Measurements from ENCODE around the gene SLC9A9.
"Not testable (repeated sequence)": the region's sequence is repeated elsewhere in the genome, so short reads cannot be mapped to it uniquely, and the experiment has no call there.

The SLC9A9 gene

DNA sequence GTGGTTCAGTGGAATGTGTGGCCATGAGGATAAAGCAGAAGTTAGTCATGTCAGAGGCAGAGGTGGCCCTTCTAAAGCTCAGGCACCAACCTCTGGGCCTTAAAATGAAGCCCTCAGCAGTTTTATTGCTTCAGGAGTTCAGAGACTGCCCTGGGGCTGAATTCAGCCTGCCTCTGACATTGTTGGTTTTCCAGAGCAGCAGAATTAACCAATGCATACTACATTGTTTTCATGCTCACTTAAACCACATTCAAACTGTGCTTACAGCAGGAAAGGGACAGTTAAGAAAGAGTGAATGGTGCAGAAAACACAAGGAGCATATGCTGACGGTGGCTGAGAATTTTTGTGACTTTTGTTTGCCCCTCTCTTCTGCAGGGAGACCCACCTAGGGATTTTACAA lies 408.5 kb downstream of the SLC9A9 start:
- DNase-seq, result no peak

DNA sequence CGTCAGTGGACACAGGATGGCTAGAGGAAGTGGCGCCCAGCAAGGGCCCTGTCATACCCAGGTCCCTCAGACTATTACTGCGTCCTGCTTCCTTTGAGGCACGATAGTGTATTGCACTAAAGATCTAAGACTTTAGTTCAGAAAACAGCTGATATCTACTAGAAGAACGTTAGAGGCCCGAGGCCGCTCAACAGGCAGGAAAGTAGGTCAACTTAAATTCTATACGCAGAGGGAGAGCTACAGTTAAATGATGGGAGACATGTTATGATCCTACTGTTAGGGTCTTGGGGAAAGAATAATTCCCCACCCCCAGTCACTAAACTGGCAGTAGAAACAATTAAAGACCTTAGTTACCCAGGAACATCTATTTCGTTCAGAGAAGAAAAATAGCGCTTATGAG lies 410.9 kb downstream of the SLC9A9 start:
- DNase-seq, result no peak

DNA sequence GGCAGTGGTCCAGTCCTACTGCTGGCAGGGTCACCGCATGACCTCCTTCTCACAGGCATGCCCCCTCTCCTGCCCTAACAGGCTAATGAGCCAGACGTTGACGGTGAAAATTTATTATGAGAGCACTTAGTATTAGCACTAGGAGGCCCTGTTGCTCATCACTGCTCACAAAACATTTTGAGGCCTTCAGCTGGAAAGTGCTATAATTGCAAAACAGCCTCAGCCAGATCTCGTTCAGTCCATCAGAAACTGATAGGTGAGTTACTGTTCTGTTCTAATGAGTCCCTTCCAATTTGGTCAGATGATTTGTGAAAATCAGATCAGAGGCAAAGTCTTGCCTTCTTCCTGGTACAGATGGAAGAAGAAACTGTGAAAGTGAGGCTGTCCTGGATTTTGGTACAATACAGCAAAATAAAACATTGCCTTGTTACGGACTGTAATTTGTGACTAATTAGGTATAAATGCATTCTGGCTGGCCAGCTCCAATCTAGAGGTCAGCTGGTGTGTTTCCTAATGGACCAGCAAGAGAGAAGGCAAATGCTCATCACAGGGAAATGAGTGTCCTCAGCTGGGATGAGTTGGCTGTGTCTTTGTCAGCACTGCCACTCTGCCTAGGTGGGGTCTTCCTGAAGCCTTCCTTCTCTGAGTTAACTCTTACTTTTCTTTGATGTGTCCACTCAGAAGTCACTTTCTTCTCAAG lies 411.9 kb downstream of the SLC9A9 start:
- DNase-seq, result no peak

DNA sequence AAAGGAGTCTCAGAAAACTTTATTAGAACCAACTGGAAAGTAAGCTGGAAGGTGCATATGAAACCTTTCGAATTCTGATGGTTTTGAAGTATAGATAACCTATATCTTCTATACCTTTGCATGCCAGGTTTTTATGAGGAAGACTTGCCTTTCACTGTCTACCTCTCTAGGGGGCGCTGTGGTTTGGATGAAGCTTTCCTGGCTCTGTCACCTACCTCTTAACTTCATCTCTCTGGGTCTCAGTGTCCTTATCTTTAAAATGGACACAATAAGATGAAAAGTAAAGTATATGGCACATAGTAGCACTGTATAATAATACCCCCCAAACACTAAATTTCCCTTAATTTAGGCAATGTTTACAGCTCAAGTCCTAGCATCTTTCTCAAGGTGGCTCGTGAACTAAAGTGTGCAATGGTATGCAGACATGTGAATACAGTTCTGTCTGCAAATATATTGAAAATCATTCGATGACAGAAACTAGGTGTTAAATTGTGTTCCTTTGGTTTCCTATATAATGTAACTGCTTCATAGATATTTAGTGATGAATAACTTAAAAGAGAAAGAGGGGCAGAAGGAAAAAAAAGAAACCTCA lies 414.4 kb downstream of the SLC9A9 start:
- no peak for DNase-seq

DNA sequence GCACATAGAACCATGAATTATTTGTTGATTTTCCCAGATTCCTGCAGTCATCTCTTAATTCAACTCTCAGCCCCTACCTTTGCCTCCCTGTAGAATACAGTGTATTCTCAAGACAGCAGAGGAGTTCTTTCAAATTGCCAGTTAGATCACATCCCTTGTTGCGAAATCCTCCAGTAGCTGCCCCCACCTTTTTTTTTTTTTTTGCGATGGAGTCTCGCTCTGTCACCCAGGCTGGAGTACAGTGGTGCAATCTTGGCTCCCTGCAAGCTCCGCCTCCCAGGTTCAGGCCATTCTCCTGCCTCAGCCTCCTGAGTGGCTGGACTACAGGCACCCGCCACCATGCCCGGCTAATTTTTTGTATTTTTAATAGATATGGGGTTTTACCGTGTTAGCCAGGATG lies 417.0 kb downstream of the SLC9A9 start:
- DNase-seq, result not testable (repeated sequence)

DNA sequence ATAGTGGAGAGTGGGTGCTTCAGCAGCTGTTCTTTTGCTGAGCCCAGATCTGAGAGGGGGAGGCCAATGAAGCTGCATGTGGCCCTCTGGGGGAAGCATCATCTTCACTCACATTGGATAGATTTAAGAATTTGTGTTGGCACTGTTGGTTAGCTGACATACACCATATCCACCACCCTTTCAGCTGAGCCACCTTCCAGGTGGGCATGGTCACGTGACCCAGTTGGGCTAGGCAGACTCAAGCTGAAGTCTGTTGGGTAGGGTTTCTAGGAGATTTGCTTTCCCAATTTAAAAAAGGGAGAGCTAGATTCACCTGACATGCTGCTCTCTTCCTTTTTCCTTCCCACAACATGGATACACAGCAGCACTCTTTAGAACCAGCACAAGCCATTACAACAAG lies 417.7 kb downstream of the SLC9A9 start:
- DNase-seq, result no peak

DNA sequence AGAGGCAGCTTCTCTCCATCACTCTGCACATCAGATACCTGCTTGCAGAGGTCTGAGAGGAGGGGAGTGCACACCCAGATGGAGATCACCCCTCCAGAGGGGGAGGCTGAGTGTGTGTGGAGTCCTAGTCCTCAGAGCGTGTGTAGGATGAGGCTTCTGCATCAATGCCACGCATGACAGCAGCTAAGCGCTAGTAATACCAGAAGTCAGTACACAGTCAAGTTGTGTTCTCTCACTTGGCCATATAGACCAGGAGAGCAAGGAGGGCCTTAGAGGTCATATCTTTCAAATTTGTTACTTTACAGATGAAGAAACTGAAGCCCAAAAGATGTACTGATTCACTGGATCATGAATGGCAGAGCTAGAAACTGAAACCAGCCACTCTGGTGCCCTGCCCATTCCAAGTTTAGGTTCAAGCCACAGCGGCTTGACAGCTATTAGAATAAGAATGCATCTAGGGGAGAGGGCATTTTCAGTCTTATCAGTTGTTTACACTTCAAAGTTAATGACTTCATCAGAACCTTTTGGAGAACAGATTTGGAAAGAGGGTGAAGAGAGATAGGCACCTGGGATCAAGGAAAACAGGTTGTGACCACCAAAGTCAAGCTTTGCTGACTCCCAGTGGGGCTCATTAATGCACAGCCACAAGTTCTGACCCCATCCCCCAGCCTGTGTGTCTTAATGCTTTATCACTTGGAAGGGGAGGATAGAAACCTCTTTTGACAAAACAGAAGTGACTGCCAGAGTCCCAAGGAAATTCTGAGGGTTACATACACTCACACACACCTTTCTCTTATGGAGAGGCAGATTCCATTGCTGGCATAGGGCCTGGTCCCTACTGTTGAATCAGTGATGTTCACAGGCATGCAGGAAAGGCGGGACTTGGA lies 418.4 kb downstream of the SLC9A9 start:
- DNase-seq, result no peak

DNA sequence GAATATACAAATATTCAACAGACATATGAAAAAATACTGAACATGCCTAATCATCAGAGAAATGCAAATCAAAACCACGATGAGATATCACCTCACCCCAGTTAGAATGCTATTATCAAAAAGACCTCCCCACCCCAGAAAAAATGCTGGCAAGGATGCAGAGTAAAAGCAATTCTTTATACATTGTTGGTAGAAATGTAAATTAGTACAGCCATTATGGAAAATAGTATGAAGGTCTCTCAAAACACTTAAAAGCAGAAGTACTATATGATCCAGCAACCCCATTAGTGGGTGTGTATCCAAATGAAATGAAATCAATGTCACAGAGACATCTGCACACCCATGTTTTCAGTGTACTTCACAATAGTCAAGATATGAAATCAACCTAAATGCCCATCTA lies 420.0 kb downstream of the SLC9A9 start:
- no peak for DNase-seq

DNA sequence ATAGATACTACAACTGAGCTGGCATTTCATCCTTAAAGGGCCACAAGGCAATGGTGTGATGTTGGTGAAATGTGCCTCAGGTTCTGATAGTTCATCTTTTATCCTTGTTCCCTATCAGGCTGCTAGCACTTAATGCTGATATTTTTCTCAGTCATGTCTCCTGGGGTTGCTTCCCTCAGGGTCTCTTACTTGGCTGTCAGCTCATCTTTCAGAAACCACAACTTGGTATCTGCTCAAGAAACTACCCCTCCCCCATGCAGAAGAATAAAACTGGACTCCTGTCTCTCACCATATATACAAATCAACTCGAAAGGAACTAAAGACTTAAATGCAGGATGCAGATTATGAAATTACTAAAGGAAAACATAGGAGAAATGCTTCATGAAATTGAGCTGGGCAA lies 420.6 kb downstream of the SLC9A9 start:
- DNase-seq, result no peak

DNA sequence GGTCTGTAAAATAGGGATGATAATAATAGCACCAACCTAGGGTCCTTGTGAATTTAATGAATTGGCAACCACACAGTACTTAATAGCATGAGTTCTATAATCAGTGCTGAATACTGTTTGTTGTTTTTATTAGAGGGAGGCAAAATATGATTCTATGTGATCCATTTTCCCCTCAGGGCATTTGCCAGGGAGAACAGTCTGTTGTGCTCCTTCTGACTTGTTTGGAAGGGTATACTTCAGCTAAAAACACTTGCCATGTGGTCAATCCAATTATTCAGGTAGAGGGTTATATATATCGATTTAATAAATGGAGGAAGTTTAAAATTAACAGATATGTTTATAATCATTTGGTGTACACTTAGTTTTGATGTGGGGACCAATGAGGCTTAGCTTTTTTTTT lies 423.4 kb downstream of the SLC9A9 start:
- no peak for DNase-seq

DNA sequence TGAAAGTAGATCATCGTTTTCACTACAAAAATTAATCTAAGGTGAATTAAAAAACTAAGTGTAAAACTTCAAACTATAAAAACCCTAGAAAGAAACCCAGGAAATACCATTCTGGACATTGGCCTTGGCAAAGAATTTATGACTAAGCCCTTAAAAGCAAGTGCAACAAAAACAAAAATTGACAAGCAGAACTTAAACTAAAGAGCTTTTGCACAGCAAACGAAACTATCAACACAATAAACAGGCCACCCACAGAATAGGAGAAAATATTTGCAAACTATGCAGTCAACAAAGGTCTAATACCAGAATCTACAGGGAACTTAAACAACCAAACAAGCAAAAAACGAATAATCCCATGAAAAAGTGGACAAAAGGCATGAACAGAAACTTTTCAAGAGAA lies 426.7 kb downstream of the SLC9A9 start:
- no peak for DNase-seq

DNA sequence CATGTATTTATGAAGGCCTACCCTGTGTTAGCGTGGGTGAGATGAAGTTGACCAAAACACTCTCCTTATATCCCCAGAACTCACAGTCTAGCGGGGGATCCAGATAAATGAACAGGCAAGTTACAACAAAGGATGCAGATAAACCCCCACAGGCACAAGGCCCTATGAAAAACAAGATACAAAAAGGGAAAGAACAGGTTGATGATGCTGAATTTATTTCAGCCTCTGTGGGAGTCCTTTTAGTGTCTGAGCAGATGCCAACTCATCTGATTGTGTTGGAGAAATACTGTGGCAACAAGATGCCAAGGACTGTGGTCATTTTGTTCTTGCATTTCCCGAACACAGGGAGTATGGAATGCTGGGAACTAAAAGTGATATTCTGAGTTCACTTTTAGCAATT lies 428.7 kb downstream of the SLC9A9 start:
- DNase-seq, result no peak

DNA sequence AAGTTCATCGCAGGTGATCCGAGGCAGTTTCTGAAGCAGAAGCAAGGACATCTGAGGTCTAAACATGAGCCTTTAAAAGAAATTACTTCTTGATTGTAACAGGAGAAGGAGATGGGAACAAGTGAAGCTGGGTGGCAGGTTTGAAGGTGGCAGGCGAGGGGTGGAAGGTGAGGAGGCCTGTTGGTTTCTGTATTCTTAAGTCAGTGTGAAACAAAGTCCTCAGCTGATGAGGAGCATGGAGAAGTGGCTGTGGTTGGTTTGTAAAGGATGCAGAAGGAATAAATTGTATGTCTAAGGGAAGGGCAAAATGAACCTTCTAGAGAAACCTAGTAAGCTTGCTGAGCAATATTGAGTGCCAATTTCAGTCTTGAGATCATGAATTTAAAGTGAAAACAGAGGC lies 429.9 kb downstream of the SLC9A9 start:
- DNase-seq, result no peak

DNA sequence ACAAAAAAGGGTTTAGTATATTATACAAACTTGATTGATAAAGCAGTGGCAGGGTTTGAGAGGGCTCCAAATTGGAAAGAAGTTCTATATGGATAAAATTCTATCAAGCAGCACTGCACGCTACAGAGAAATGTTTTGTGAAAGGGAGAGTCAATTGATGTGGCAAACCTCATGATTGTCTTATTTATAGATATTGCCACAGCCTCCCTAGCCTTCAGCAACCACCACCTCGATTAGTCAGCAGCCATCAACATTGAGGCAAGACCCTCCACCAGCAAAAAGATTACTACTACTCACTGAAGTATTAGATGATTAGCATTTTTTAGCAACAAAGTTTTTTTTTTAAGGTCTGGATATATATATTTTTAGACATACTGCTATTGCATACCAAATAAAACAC lies 432.0 kb downstream of the SLC9A9 start:
- DNase-seq, result no peak

DNA sequence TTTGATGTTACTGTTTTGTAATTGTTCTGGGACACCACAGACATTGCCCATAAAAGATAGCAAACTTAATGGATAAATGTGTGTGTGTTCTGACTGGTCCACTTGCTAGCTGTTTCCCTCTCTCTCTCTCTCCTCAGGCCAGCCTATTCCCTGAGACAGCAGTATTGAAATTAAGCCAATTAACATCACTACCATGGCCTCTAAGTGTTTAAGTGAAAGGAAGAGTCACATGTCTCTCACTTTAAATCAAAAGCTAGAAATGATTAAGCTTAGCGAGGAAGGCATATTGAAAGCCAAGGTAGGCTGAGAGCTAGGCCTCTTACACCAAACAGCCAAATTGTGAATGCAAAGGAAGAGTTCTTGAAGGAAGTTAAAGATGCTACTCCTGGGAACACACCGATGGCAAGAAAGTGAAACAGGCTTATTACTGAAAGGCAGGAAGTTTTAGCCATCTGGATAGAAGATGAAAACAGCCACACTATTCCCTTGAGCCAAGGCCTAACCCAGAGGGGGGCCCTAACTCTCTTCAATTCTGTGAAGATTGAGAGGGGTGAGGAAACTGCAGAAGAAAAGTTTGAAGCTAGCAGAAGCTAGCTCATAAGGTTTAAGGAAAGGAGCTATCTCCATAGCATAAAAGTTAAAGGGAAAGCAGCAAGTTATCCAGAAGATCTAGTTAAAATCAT lies 433.6 kb downstream of the SLC9A9 start:
- no peak for DNase-seq

DNA sequence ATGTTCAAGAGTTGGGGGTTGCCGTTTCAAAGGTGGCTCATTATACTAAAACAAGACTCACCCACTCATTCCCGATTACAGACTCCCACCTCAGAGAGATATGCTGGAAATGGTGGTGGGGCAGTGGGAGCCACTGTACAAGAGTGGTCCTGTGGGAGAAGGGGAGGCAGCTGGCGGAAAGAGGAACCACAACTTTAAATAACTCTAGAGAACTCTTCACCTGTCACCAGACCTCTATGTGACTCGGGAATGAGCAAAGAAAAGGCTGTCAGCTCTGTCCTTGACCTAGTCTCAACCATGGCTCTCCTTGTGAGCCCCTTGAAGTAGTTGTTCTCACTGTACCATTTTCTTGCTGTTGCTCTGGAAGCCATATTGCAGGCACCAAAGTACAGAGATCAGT lies 434.9 kb downstream of the SLC9A9 start:
- no peak for DNase-seq

DNA sequence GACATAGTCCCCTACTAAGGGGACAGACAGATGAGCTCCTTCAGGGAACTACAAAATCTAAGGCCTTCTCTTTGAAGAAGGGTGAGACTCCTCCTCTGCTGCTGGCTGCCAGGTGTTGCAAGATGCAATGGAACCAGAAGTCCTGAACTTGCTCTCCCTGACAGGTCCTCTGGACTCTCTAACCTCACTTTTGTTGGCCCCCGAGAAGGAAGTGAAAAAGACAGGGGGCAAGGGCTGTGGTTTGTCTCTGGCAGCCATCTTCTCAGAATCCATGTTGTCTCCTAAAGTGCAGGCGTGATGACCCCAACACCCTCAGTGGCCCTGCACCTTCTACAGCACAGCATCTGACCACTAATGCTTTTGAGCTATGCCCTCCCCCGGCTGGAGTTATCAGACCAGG lies 436.2 kb downstream of the SLC9A9 start:
- DNase-seq, result no peak

DNA sequence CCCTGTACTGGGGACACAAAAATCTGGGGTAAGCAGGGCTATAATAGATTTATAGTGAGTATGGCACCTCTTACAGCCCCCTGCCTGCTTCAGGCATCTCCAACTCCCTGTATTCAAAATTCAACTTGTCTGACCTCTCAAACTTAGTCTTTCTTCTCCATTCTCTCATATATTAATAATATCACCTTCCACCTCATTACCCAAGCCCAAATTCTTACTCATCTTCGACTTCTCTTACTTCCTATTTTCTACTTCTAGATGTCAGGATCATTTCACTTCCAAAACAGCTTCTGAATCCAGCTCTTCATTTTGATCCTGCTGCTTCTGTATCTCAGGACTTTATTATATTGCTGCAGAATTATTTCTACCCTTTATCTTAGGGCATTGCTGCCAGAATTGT lies 438.0 kb downstream of the SLC9A9 start:
- no peak for DNase-seq

DNA sequence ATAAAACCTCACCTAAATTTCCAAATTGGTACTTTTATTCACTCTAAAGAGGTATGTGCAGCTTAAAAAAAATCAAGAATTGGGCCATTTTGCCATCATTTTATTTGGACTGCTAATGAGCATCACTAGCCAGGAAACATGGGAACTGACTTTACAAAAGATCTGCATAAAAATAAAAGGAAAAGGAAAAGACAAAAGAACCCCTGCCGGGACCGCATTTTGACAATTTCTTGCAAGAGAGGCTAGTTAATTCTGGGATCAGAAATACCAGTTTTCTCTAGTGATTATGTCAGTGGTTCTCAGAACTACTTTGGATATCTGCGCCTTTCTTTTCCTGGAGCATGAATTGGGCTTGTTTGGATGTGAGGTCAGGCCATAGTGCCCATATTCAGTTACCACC lies 439.5 kb downstream of the SLC9A9 start:
- DNase-seq, result no peak

DNA sequence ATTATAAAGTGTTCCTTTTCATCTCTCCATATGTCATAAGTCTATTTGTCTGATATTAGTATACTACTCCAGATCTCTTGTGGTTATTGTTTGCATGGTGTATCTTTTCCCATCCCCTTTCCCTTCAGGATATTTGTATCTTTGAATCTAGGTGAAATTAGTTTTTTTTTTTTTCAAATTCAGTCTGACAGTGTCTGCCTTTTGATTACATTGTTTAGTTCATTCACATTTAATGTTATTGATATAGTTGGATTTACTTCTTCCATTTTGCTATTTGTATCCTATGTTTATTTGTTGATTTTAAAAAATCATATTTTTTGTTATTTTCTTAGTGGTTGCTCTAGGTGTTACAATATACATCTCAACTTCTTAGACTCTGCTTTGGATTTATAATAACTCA lies 445.7 kb downstream of the SLC9A9 start:
- no peak for DNase-seq

DNA sequence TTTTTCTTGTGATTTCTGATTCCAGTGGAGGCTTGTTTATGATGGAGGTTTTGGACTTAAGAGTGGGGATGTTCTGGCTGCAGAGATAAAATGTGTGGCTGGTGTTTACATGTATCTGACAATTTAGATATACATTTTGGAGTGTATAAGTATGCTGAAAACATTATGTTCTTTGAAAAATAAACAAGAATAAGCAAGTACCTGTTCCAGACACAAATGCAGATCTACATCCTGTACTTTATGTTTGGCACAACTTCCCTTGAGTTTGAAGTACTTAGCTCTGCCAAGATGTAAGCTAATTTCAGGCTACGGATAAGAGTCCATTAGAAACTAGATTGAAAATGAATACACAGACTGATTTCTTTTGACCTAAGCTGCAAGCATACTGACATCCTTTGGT lies 451.5 kb downstream of the SLC9A9 start:
- no peak for DNase-seq

DNA sequence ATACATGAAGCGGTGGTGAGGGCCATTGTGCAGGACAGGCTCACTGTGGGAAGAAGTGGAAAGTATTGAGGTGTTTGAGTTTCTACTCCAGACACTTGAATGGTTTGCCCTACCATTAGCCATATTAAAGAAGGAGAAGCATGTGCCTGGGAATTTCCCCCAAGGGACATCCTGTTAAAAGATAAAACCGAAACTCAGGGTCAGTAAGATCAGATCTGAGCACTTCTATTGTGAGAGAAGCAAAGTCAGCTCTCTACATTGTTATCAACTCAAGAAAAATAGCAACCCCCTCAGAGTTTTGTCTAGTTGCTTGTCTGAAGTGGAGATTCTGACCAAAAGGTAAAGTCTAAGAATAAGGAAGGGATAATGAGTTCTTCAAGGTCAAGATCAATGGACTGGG lies 458.9 kb downstream of the SLC9A9 start:
- DNase-seq, result no peak

DNA sequence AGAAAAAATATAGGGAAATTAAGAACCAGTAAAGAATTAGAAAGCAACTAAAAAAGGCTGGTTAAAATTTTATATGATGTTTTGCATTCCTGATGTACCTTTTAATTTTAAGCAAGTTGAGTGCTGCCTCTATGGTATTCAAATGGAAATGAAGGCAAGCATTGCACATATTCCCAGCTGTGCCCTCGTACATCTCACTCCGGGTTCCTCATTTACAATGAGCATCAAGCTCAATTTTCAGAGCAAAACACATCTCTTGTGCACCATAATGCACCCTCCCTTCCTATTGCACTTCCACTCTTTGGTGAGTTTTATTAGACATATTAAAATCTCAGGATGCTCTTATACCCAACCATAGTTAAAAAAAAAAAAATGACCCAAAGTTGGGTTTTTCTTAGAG lies 460.8 kb downstream of the SLC9A9 start:
- DNase-seq, result no peak

DNA sequence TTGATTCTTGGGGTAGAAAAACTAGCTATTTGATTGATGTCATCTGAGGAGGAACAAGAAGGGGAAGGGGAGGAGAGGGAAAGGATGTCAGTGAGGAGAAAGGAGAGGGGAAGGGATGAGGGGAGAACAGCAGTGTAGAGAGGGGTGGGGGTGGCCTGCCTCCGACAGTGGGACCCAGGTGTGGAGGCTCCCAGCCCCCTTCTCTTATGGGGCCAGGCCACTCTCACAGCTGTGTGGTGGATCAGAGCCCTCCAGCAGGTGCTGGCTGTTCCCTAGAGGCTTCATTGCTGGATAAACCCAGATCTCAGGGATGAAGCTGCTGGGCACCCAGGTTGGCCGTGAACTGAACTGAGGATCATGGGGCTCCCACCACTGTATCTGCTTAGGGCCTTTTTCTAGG lies 464.2 kb downstream of the SLC9A9 start:
- DNase-seq, result no peak
